GM21528 (cell line): ENCODE data around the gene PON2.
A peak's percentile ranks its signal among the peaks of the same experiment; 100 is the strongest.

ENCODE experiments used
- ATAC-seq: cut with Tn5 transposase; IDR thresholded peaks from one replicate; pipeline ENCODE4 v1.9.1; 2021; ENCODE audit warnings: mild to moderate bottlenecking, moderate library complexity; ENCODE audit not compliant: unreplicated experiment, low FRiP score

PON2 gene

DNA sequence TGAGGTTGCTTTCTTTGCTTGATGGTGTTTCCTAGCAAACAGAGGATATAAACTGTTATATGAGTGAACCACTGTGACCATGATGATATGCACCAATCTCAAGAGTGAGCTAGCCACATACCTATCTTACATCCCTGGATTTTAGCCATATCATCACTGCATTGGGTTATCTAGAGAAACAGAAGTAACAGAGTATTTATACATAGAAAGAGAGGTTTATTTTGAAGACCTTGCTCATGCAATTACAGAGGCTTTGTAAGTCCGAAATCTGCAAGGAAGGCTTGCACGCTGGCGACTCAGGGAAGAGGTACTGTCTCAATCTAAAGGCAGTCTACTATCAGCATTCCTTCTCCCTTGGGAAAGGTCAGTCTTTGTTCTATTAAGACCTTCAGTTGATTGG lies 11.8 kb upstream of the PON2 start:
- ATAC-seq: no peak

DNA sequence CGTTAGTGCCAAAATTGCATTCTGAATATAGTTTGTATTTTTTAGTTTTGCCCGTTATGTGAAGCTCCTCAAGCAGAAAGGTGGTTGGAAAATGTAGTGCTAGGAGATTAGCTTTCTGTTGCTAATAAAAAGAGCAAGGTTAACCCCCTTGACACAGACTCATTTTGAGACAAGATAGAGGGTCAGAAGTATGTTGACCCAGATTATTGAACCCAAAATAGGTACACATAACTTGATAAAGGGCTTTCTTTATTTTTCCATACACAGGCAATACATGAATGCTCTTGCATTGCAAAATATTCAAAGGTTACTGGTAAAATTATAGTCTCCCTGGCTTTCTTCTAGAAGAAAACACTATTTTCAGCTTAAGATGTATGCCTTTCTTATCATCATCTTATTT lies 10.0 kb upstream of the PON2 start:
- ATAC-seq: no peak

DNA sequence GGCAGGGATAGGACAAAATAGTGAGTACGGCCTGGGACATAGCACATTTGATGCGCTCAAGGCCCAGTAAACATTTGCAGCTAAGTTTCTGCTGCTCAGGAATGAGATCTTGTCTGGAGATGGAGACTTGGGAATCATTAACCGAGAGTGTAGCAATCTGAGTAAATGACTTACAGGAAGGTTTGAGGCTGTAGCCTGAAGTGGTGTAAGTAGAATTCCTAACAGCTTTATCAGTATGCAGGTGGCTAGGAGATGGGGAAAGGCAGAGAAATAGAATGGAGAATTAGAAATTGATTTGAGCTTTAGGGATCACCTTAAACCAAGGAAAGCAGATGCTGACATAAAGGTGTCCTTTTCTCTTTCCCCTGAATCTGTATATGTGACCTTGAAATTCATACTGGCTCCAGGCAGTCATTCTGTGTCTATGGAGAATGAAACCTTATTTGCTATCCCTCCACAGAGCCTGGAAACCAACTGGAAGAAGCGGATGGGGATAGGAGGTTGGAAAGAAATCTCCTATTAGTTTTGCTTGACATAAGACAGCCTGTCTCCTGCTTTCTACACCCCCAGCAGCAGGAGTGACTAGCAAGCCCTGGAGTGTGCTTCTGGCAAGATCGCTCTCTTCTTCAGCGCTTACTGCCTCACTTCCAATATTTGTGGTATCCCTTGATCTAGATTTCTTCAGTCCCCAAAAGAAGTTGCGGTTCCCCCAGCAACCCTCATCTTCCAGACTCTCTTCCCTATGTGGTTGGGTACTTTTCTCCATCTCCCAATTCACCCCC lies 6.4 kb upstream of the PON2 start:
- no peak for ATAC-seq

DNA sequence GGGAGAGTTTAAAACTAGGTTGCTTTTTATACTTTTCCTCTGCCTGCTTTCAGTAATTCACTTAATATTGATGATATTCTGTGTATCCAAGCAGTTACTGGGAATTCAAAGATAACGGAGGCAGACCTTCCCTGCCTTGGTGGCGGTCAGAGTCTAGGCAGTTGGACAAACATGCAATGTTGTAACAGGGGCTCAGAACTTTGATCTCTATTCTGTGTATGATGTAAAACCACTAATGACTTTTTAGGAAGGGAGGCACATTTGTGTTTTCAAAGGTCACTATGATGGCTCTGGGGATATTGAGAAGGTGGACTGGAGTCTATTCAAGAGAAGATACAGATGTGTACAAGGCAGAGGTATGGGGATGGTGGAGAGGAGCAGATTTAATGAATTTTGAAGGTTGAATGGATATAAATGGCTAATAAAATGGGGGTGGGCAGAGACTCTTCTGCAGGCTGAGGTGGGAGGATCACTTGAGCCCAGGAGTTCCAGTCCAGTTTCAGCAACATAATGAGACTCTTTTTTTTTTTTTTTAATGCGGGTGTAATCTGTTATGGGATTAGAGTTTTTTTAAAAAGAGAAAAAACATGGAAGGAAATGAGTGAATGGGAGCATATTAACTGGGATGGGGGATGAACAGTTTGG lies 5.7 kb upstream of the PON2 start:
- ATAC-seq: no peak

DNA sequence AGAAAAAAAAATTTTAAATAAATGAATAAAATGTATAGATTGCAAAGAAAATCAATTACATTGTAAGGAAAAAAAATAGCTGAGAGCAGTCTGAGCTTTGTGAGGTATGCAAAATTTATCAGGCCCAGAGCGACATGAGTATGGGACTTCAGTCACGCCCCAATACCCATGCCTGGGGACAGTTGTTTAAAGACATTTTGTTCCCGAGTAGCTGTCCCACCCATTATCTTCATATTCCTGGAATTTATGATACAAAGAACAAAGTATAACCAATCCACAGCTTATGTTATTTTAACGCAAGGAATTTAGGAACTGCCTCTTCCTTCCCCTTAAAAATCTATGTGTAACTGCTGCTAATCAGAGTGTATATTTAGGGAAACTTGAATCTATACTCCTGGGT lies 1.6 kb upstream of the PON2 start:
- ATAC-seq: no peak

DNA sequence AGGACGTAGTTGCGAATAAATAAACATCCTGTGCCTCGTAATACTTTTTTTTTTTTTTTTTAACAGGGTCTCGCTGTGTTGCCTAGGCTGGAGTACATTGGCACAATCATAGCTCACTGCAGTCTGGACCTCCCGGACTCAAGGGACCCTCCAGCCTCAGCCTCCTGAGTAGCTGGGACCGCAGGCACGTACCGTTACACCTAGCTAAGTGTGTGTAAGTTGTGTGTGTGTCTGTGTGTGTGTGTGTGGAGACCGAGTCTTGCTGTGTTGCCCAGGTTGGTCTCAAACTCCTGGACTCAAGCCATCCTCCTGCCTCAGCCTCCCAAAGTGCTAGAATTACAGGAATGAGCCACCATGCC lies 573 bp upstream of the PON2 start:
- peak; percentile 5 for ATAC-seq

DNA sequence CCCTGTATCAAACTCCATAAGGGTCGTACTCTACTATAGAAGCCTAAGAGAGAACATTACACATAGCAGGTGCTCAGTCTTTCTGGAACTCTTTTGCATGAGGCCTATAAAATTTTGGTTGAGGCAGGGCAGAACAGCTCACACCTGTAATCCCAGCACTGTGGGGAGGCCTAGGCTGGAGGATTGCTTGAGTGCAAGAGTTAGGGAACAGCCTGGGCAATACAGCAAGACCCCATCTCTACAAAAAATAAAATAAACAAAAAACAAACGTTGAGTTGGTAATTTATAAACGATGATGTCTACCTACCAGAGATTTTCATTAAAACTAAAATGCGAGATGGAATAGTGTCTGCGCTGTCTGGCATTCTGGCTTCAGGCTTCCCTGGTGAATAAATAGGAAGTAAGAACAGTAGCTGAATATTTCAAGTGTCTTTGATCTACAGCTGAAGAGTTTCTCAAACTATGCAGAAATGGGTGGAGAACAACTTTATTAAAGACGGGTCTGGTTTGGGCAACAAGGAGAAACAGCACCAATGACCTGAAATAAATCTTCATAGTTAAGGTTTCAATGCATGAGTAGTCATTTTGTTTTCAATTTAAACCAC lies 774 bp downstream of the PON2 start:
- ATAC-seq: peak; percentile 11

DNA sequence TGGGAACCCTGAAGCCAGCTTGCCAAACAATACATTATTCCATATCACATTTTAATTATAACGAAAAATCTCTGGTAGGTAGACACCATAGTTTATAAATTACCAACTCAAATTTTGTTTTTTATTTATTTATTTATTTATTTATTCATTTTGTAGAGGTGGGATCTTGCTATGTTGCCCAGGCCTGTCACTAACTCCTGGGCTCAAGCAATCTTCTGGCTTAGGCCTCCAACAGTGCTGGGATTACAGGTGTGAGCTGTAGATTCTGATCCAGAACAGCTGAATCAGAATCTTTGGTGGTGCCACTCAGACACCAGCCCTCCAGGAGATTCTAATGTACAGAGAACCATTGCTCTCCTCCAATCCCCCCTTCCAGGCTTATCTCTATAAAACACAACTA lies 1.7 kb downstream of the PON2 start:
- no peak for ATAC-seq

DNA sequence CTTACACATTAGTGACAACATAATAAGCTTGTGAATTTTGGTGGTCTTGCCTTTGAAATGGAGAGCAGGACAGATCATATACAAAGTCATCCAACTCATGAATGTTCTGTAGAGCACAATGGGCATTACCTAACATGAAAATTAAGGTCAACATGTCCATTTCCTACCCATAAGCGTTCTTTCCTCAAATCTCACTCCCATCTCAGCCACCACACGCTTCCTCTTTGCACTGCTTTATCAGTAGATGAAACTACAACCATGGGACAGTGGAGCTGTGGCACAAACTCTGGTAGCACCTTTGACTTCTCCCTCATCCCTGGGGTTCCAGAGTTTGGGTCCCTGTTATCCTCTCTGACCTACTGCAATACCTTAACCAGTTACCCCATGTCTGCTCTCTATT lies 2.2 kb downstream of the PON2 start:
- no peak for ATAC-seq

DNA sequence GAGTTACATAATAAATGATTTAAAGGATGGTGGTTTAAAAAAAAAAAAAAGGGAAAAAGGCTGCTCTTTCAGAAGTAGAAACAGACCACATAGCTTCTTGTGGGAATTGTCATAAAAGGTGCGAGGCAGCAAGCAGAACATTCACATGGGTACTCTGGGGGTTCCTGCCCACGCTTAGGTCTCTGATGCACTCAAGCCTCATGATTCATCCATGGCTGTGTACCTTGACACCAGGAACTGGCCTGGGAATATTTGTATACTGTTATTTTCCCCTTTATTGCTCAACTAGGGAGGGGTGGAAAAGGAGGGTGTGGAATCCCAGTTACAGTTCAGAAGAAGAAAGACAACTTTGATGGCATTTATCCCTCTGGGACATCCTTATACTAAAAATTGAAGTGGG lies 4.0 kb downstream of the PON2 start:
- no peak for ATAC-seq

DNA sequence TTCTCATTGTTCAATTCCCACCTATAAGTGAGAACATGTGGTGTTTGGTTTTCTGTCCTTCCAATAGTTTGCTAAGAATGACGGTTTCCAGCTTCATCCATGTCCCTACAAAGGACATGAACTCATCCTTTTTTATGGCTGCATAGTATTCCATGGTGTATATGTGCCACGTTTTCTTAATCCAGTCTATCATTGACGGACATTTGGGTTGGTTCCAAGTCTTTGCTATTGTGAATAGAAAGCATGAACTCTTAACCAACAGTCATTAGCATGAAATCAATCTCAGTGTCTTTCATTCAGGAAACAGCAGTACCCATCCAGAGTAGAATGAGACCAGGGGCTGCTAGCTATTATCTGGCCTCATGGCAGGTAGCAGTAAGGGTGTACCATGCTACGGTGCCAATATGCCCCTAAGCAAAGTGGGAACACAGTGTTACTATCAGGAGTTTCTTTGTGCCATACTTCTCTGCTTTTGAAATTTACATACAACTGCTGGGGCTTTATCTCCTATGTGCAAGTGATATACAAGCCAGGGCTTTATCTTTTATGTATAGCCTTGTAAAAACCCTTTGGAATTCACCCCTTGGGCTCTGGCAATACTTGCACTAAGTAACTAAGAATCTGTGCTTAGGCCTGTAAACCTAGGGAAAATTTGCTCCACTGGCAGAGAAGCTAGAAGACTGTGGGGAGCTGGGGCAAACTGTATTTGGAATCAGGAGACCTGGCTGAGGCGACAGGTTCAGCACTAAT lies 5.4 kb downstream of the PON2 start:
- no peak for ATAC-seq

DNA sequence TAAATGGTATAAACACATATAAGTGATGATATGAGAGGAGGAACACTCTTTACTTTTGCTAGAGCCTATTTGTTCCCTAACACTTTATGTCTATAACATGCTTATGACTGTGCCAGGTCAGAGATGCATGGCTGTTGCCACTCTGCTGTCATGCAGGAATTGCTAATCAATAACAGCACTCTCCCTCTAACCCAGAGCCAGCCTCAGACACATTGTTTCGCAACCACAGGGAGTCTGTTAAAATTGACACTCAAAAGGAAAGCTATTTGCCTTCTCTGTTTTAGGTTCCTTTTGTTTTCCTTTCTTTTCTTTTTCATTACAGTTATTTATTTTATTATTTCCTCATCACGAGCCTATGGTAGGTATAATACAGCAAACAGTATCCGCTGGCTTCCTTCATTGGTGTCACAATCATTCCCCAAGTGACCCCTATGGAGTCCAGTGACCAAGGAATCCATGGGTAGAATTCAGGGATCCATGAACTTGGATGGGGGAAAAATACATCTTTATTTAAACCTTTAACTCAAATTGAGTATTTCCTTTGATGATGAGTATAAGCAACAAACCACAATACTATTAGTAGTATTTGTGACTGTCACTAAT lies 6.8 kb downstream of the PON2 start:
- ATAC-seq: no peak

DNA sequence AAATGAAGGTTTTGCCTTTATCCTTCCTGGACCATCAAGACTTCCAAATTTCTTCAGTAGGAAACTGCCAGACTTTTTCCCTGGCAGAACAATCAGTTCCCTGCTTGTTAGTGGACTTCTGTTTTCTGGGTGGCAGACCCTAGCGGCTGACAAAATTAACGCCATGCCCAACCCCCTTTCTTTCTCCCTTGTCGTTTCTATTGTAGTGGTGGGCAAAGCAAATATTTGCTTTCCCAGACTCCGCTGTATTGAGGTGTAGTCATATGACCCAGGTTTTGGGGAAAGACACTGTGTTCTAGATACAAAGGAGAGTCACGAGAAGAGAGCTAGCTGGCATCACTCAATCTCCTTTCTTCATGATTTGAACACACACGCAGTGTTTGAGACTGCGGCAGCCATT lies 7.7 kb downstream of the PON2 start:
- ATAC-seq: no peak

DNA sequence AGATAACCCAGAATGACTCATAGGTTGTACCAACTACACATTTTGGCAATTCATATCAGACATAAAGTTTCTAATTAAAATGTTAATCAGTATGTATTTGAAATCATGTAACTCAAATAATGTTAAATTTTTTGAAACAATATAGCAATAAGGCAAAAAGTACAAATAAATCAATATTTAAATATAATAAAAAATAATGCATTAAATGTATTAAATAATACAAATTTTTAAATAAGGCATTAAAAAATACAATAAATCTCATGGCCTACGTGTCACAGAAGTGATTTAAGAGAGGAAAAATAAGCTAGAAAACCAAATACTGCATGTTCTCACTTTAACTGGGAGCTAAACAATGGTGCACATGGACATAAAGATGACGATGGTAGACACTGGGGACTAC lies 9.1 kb downstream of the PON2 start:
- no peak for ATAC-seq

DNA sequence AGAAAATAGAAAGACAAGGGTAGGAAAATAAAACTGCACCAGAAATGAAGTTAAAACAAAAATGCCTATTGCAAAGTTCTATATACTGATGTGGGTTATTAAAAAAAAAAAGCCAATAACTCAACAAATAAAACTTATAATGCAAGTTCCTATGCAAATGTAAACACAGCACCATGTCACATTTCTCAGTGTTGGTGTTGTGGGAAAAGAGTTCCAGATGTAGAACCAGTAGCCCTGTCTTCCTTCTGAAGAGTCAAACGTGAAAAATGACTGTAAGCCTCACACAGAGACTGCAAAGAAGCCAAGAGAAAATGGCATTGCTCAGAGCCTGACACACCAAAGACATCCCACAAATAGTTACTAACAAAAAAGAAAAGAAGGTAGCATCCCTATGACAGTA lies 10.1 kb downstream of the PON2 start:
- no peak for ATAC-seq

DNA sequence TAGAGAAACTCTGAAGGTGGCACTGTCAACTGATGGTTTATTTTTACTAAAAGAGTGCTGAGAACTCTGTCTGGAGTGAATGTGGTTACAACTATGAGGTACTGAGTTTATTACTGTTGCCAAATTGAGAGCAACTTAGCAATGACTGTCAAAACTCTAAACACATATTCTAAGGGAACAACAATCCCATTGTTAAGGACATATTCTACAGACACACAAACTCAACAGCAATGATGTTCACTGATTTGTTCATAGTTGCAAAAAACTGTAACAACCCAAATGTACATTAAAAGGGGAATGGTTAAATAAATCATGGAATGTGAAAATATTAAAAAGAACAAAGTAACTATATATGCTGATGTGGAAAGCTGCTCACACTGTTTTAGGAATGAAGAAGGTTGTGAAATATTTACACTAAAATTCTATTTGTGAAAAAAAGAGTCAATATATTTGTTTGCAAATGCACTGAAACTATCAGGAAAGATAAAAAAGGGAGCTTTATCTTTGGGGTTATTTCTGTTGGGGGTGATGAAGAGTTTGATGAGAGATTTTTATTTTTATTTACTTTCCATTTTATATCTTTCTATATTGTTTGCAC lies 12.9 kb downstream of the PON2 start:
- ATAC-seq: no peak

DNA sequence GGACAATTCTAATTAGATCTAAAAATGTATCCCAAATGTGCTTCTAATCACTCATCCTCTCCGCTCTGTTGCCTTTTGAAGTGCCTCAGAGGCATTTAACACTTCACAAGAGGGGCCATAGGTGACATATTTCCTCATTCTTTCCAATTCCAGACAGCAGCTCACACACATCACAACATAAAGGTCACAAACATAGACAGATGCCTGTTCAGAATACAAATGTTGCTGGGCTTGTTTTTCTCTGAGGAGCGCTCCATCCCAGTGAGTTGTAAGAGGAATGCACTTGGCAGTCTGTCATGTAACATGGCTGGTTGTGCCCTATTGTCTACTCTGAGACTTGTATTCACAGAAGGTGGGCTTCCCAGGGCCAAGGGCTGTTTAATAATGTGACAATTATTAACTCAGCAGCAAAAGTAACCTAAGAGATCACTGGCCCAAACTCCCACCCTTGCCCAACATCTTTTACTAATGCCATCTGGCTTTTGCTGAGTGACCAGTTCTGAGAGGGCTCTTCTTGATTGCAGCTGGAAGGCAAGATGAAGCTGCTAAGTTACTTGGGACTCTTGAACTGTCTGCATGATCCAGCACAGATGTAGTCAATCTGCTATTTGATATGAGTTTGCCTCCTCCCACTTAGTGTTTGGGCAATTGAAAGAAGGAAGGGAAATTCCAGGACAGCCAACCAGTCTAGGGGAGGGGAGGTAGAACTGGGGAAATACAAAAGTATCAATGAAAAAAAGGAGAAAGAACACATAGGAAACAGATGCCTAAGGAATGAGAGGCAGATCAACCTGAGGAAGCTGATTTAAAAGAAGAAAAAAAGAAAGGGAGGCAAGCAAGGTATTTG lies 13.6 kb downstream of the PON2 start:
- ATAC-seq: no peak

DNA sequence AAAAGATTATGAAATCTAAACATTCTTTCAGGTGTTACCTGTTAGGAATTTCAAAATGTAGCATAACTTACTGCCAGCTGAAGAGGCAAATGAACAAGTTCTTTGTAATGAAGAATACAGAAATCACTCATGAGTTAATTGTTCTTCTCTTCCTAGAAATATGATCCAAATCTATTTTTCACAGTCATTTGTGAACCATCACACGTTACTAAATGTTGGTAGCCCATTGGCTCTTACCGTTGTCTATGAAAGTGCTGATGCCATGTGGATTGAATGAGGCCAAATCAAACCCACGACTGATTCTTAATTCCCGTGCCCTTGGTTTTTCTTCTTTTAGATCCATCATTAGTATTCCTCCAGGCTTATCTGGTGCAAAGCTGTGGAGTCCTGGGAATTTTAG lies 22.8 kb downstream of the PON2 start:
- ATAC-seq: no peak

DNA sequence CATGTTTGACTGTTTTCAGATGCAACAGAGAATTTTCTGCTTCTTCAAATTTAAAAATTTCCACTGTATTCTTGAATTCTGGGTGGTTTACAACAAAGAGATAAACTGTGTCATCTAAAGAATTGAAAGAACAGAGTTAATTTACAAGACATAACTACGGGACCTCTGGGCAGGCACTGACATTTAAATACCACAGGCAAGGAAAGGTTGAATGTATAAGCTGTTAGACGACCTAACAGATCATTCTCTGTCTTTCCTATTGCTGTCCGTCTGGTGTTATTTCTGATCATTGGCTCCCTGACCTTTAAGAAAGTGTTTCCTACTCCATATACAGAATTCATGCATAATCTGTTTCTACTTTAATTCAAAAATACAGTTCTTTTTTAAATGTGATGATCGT lies 23.2 kb downstream of the PON2 start:
- ATAC-seq: no peak

DNA sequence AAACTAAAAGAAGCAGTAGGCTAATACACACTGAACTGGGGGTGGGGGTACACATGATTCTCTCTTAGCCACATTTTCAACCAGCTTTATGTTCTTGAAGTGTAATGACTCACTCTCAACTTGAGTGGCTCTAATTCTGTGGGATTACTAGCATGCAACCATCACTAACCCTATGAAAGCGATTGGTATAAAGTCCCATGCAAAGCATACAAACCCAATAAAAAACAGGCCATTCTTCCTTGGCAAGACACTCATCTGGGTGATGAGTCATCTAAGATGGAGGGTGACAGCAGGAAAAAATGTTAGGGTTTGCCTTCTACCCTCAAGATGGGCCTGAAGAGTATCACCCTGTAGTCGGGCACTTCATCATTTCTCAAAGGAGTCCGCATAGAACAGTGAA lies 23.8 kb downstream of the PON2 start:
- no peak for ATAC-seq
